Adrenal gland (tissue), 12 donors: ENCODE data around the gene CAMK1G. TPM values are rescaled to one million over a fixed set of nuclear protein-coding genes. Genes with fewer than 3 reads are reported as not detected.

Source experiments
- DNase-seq, 7 donors: peaks; one replicate each; pipeline ENCODE4 v3.0.0-alpha.2; 2019 to 2020
- H3K27ac ChIP-seq, 5 donors: fragments of 200-600 bp; sonication (generic) in 4 of 5; 1 replicate in 3 of 5; 2 replicates in 2 of 5; pipeline versions ENCODE4 v1.5.1 to v1.8.0; 2016 to 2020; ENCODE audit warnings: mild to moderate bottlenecking in 1 of 5
- H3K27me3 ChIP-seq: fragments of 200-600 bp; 2 replicates; pipeline ENCODE4 v1.8.0; 2021
- H3K36me3 ChIP-seq, 2 donors: fragments of 200-600 bp; replicated peaks in 1 of 2; 1 replicate in 1 of 2; 2 replicates in 1 of 2; pipeline versions ENCODE4 v1.5.1 to v1.8.0; 2018 to 2022
- H3K4me1 ChIP-seq, 2 donors: fragments of 200-600 bp; replicated peaks in 1 of 2; 1 replicate in 1 of 2; 2 replicates in 1 of 2; pipeline versions ENCODE4 v1.5.1 to v1.8.0; 2018 to 2021
- H3K4me3 ChIP-seq, 4 donors: fragments of 200-600 bp; sonication (generic) in 3 of 4; one replicate each; pipeline ENCODE4 v1.5.1; 2016 to 2018
- H3K9me3 ChIP-seq, 3 donors: fragments of 200-600 bp; sonication (generic) in 1 of 3; replicated peaks in 1 of 3; 1 replicate in 2 of 3; 2 replicates in 1 of 3; pipeline versions ENCODE4 v1.5.1 to v1.8.0; 2016 to 2021
- CTCF ChIP-seq, 6 experiments: fragments of 450-650 bp in 4 of 6; fragments of 200-600 bp in 2 of 6; sonication (generic) in 1 of 6; IDR thresholded peaks; 1 replicate in 5 of 6; 2 replicates in 1 of 6; pipeline versions ENCODE4 v1.5.1 to v1.8.0; 2016 to 2021; ENCODE audit warnings: antibody characterized with exemption in 6 of 6, mild to moderate bottlenecking in 2 of 6, moderate library complexity in 1 of 6
- POLR2A ChIP-seq, 2 donors: fragments of 450-650 bp; IDR thresholded peaks; one replicate each; pipeline ENCODE4 v1.6.1; 2017; ENCODE audit warnings: antibody characterized with exemption in 2 of 2, mild to moderate bottlenecking in 2 of 2, moderate library complexity in 1 of 2
- WGBS, 4 donors: extraction: QIAGEN DNeasy Blood & Tissue Kit in 2 of 4; methylation state at CpG; one replicate each; pipeline versions ENCODE4 v1.1.5 to v1.1.7; 2013 to 2017; 5-methylcytosine and 5-hydroxymethylcytosine counted together
- intact Hi-C, 2 donors: fragments of 100-400 bp; cut with DNase I; formaldehyde crosslinking; loops; one replicate each; pipeline versions ENCODE4 v1.14.1 to v1.15.0; 2022 to 2023
- polyA plus RNA-seq, 3 donors: library from polyadenylated mRNA; stranded (reverse); fragments of 200-250 nt in 2 of 3; fragments of 350-450 nt in 1 of 3; fragmentation: Illumina TruSeq in 1 of 3; extraction: RNeasy Lipid Tissue Mini Kit (QIAGEN cat#74804) in 1 of 3; gene quantifications; one replicate each; pipeline ENCODE4 v1.2.3, GENCODE V29; 2013 to 2014
- total RNA-seq, 9 donors: library from RNA; depleted of rRNA in 4 of 9; stranded (reverse); fragments of >200 nt in 4 of 9; fragments of 120-200 nt in 1 of 9; fragmentation: NEBNext Ultra II Directional in 1 of 9; extraction: Animal tissue kit (Norgen Biotek cat#: 25700) in 1 of 9; gene quantifications; one replicate each; pipeline versions ENCODE4 v1.1.0 to v1.2.4, GENCODE V29; 2013 to 2023
- donor health status: healthy with polysubstance abuse.
- donor health status: Bipolar disorder and iron deficiency.
- donor health status: DM: yes; HTN: yes; CAD: no.
- donor health status: DM: no; HTN: no; CAD: no.
- donor health status: DM: no; HTN: no; CAD: no.
- donor health status: DM: yes; HTN: yes; CAD: no.

The CAMK1G gene
- total and polyA plus RNA-seq, 12 donors: 0.57 to 8.4 (median 2.3) TPM

DNA sequence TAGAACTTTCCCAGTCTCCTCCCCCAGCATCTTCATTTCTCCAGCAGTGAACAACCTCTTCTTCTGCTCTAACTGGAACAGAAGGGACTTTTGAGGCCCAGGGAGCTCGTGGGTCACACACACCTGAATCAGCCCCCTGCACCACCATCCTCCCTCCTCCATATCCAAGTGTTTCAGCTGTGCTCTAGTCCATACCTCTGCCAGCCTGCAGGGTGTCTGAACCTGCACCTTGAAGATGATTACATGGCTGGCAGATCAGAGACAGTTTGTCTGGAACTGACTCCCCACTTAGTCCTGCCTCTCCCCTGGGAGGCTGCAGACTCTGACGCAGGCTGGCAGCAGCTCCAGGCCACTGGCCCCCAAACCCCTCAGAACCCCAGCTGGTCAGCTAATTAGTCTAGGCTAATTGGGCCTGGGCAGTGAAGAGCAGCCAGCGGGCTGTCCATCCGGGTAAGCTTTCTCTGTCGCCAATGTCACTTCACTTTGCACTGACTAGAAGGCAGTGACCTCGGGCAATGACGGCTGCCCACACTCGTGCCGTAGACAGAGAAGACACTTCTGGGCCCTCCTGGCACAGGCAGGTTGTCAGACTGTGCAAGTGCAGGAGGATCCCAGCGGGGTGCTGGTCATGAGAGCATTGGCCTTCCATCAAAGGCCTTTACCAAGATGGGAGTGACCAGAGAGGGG, 12.2 kb downstream of the CAMK1G start:
- WGBS, 4 donors: 81 to 91% (median 86%) methylated on average over 9 to 10 of the region's 10 CpGs
- H3K4me3 ChIP-seq: no peak overlapping the region
- H3K4me1 ChIP-seq: no peaks in the 10 kb centered on the region
- no peak overlapping the region for H3K27ac ChIP-seq
- H3K27me3 ChIP-seq: no peaks in the 10 kb centered on the region
- intact Hi-C loops: no loop called here
- no peak for DNase-seq
- H3K36me3 ChIP-seq: no peaks in the 10 kb centered on the region
- TF ChIP-seq CTCF (IDR thresholded peaks at IDR 0.05) (no peak), POLR2A (IDR thresholded peaks at IDR 0.05) (no peak)
- no peaks in the 10 kb centered on the region for H3K9me3 ChIP-seq

GRCh38 chr1:209597499-209597898, 14.0 kb downstream of the CAMK1G start:
- no peak overlapping the region for H3K27ac ChIP-seq
- intact Hi-C loops: no loop called here
- H3K36me3 ChIP-seq: no peaks in the 10 kb centered on the region
- H3K9me3 ChIP-seq: no peaks in the 10 kb centered on the region
- H3K4me3 ChIP-seq: no peak overlapping the region
- no peak for DNase-seq
- TF ChIP-seq POLR2A (IDR thresholded peaks at IDR 0.05): no peak
- no peak for TF ChIP-seq CTCF (IDR thresholded peaks at IDR 0.05)
- WGBS, 4 donors: 57 to 60% (median 60%) methylated on average over 2 of the region's 2 CpGs
- H3K27me3 ChIP-seq: no peaks in the 10 kb centered on the region
- no peaks in the 10 kb centered on the region for H3K4me1 ChIP-seq

GRCh38 chr1:209598227-209598626, 14.7 kb downstream of the CAMK1G start:
- H3K27ac ChIP-seq: no peak overlapping the region
- H3K9me3 ChIP-seq: no peaks in the 10 kb centered on the region
- WGBS, 4 donors: 80 to 94% (median 88%) methylated on average over 1 of the region's 1 CpG
- TF ChIP-seq POLR2A (IDR thresholded peaks at IDR 0.05) (no peak), CTCF (IDR thresholded peaks at IDR 0.05) (no peak)
- H3K4me1 ChIP-seq: no peaks in the 10 kb centered on the region
- DNase-seq: no peak
- H3K27me3 ChIP-seq: no peaks in the 10 kb centered on the region
- intact Hi-C loops: no loop called here
- H3K4me3 ChIP-seq: no peak overlapping the region
- no peaks in the 10 kb centered on the region for H3K36me3 ChIP-seq

DNA sequence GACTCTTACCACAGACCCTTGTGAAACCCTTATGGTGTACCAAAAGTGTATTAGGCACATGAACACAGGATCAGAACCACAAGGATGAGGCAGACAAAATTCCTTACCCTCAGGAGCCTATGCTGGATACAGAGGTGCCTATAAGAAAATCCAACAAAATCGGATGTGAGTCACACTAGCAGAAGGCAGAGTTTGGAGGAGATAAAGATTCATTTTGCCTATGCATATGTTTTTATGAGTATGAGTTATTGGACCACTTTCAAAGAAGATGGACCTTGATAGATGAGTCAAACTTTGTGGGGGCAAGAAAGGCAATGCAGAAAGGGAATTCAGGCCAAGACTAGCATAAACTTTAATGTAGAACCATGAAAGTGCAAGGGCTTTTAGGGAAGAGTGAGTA, 17.0 kb downstream of the CAMK1G start:
- 36 to 76% (median 51%) methylated on average over 1 of the region's 1 CpG for WGBS, 4 donors
- no peak for TF ChIP-seq CTCF (IDR thresholded peaks at IDR 0.05)
- TF ChIP-seq POLR2A (IDR thresholded peaks at IDR 0.05): no peak
- intact Hi-C loops: loop anchor here in 1 of 2 donors (2.0 kb wide), 1 partner anchor 92 kb away; no protein-coding TSS in a partner anchor

More for the DNA sequence above, 17.0 kb downstream of the CAMK1G start:
- Histone ChIP-seq H3K4me3 (no peak overlapping the region), H3K4me1 (no peaks in the 10 kb centered on the region), H3K27ac (no peak overlapping the region), H3K27me3 (no peaks in the 10 kb centered on the region), H3K9me3 (no peaks in the 10 kb centered on the region), H3K36me3 (no peaks in the 10 kb centered on the region)
- no peak for DNase-seq
